GM13977 (cell line): ENCODE results near the gene ESF1.

Source experiments
- DNase-seq: peaks from one replicate; pipeline ENCODE4 v3.0.0; 2012; ENCODE audit warnings: low spot score
- in situ Hi-C: fragments of 300-500 bp; cut with MboI; formaldehyde crosslinking; loops from one replicate; pipeline ENCODE4 v1.12.0; 2022; ENCODE audit warnings: low sequenced_read_pairs, low pct_unique_long_range_greater_than_20kb, mixed read lengths, inconsistent platforms; ENCODE audit not compliant: unreplicated experiment
- TF ChIP-seq, protein P1 (sequence below): IDR thresholded peaks from 2 replicates; pipeline ENCODE4 v1.5.1; 2012; ENCODE audit warnings: mild to moderate bottlenecking, control low read depth; ENCODE audit not compliant: insufficient read depth; ENCODE audit errors: extremely low read depth, missing control alignments

Gene ESF1

DNA sequence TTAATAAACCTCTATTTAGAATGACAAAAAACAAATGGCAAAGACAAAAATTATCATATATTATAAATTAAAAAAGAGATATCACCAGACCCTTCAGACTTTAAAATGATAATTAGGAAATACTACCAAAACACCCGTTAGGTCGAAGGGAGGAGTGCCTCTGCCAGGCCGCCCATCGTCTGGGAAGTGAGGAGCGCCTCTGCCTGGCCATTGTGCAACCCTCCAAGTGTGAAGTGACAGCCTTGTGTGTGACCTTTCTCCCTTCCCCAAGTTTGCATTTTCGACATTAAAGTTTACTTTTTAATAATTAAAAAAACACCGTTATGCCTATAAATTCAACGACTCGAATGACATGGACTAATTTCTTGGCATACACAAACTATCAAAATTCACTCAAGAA lies 81.5 kb downstream of the ESF1 start:
- in situ Hi-C loops = no loop called here
- no peak for DNase-seq
- TF ChIP-seq, protein P1, sequence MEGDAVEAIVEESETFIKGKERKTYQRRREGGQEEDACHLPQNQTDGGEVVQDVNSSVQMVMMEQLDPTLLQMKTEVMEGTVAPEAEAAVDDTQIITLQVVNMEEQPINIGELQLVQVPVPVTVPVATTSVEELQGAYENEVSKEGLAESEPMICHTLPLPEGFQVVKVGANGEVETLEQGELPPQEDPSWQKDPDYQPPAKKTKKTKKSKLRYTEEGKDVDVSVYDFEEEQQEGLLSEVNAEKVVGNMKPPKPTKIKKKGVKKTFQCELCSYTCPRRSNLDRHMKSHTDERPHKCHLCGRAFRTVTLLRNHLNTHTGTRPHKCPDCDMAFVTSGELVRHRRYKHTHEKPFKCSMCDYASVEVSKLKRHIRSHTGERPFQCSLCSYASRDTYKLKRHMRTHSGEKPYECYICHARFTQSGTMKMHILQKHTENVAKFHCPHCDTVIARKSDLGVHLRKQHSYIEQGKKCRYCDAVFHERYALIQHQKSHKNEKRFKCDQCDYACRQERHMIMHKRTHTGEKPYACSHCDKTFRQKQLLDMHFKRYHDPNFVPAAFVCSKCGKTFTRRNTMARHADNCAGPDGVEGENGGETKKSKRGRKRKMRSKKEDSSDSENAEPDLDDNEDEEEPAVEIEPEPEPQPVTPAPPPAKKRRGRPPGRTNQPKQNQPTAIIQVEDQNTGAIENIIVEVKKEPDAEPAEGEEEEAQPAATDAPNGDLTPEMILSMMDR = no peak

DNA sequence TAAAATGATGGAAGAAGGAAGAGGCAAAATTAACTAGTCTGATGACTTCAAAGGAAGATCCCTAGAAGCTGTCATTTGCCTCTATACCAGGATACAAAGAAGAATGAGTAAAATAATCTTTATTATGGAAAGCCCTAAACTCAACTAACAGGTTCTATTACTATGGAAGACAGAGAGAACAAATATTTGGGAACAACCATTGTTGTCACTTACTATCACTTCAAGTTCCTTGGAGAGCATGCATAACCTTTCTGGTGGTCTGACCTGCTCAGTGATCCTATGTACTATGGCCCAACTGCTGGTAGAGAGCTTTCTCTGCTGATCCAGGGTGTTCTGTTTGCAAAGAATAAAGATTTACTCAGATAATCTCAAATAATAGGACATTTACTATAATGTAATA lies 83.2 kb downstream of the ESF1 start:
- in situ Hi-C loops = no loop called here

DNA sequence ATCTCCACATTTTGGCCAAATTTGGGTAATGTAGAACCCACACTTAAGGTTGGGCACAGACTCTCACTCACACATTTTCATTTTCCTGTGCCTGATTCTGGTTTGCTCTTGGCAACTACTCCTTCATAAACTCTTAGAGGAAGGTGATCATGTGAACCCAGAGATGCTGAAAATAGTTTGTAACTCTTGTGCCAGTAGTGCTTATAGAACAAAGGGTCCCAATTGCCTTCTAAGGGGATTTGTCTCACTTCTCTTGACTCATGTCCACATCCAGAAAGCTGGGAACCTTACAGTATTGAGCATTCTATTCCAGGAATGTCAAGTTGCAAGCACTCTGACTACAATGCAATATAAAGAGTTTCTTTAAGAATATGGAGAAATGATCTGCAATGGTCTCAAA lies 84.0 kb downstream of the ESF1 start:
- in situ Hi-C loops = no loop called here
- no peak for DNase-seq
- TF ChIP-seq, protein P1 = no peak

More for the DNA sequence above, 83.2 kb downstream of the ESF1 start:
- TF ChIP-seq, protein P1 = no peak
- no peak for DNase-seq

DNA sequence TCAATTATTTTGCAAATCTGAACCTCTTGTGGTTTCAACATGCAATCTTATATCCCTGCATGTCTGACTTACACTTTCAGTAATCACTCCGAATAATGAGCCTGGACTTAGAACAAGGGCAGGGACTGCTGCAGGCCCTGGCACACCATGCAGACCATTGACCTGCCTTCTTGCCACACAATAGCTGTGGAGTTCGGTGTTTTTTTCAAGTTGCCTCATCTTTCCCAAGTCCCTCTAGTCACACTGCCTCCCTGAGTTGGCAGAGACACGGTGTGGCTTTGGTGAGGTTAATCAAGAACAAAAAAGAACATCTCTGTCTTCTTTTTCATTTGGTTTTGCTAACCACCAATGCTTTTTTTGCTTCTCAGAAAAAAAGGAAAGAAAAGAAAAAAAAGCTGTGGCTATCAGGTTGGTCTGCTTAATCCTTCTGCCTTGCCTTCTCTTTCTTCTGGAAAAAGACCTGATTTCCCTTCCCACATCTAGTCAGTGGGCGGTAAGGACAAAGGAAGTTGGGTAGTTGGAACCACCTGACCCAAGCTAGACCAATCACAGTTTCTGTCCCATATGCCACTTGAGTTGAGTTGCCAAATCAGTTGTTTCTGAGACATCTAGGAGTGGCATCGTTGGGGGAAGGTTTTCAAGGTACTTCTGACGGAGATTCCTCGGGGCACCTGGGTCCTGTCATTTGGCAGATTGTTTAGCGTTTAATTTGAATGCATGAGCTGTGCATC lies 90.1 kb downstream of the ESF1 start:
- TF ChIP-seq, protein P1 = no peak
- in situ Hi-C loops = no loop called here
- DNase-seq = no peak

DNA sequence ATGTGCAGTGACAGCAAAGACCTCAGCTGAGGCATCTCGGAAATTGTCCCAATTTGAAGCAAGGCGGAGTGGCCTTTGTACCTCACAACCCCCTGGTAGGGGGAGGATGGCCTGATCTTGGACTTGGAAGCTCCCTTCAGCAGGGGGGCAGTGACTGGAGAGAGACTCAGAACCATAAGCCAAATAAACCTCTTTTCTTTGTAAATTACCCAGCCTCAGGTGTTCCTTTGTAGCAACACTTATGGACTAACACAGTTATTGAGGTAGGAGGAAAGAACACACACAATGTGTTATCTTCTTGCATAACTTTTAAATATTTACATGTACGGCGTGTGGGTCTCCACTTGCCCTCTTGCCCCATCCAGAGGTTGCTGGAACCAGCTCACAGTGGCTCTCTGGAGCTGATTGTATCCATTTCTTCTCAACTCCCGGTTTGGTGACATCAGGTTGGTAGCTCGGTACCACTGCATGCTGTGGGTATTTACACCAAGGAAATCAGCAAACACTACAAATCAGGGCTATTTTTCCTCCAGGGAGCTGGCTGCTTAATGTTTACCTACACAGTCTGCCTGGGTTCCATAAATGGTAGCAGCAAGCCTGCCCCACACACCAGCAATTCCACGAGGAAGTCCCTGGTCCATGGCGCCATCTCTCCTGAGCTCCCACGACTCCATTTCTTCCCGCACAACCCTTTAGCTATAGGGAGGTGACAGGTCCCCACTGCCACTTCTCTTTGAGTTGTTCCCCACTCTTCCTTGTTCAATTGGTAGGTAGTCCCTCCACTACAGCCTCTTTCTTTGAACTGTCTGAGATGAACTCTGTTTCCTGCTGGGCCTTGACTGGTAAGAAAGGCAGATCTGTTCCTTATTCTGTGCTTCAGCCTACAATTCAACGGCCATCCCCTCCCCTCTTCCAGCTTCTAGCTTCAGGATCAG lies 91.7 kb downstream of the ESF1 start:
- in situ Hi-C loops = no loop called here
- TF ChIP-seq, protein P1 = no peak
- DNase-seq = no peak

DNA sequence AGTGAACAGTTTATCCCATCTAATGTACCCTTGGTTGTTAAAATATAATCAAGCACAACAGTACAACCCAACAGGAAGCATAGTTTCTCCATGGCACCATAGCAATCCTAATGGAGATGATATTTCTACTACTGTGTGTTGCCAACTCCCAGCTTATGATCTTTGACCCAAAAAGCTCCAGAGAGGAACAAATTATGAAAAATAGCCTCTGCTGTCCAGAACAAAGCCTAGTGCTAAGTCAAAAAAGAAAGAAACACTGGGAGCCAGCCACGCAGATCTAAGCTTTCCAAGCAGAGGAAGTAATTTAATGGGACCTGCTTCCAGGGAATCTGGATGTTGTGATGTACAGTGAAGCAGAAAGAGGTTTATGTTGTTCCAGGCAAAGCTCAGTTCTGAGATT lies 93.8 kb downstream of the ESF1 start:
- no peak for DNase-seq
- in situ Hi-C loops = no loop called here
- TF ChIP-seq, protein P1 = no peak
